ENCODE data around the gene LIPA.

The LIPA gene

GRCh38 chr10:89240519-89240918 lies 11.1 kb downstream of the LIPA start:
- DNase-seq (ENCODE audit: low spot score): no peak

- DNase-seq (ENCODE audit: low spot score): no peak
Observed at GRCh38 chr10:89238956-89239644, 12.5 kb downstream of the LIPA start.

GRCh38 chr10:89237849-89238248 lies 13.7 kb downstream of the LIPA start:
- DNase-seq (ENCODE audit: low spot score): no peak

GRCh38 chr10:89236226-89236797 lies 15.3 kb downstream of the LIPA start:
- no peak for DNase-seq (ENCODE audit: low spot score)

- DNase-seq (ENCODE audit: low spot score): peak; percentile 66
Observed at GRCh38 chr10:89235073-89235798, 16.3 kb downstream of the LIPA start.

GRCh38 chr10:89233033-89233432 lies 18.5 kb downstream of the LIPA start:
- peak; percentile 81 for DNase-seq (ENCODE audit: low spot score)

- no peak for DNase-seq (ENCODE audit: low spot score)
Observed at GRCh38 chr10:89228962-89229361, 22.6 kb downstream of the LIPA start.

GRCh38 chr10:89228146-89228545 lies 23.4 kb downstream of the LIPA start:
- no peak for DNase-seq (ENCODE audit: low spot score)

- DNase-seq (ENCODE audit: low spot score): no peak
Observed at GRCh38 chr10:89226891-89227290, 24.7 kb downstream of the LIPA start.

- peak; percentile 74 for DNase-seq (ENCODE audit: low spot score)
Observed at GRCh38 chr10:89224739-89225443, 26.7 kb downstream of the LIPA start.

GRCh38 chr10:89221919-89222318 lies 29.7 kb downstream of the LIPA start:
- no peak for DNase-seq (ENCODE audit: low spot score)

- DNase-seq (ENCODE audit: low spot score): no peak
Observed at GRCh38 chr10:89219513-89220218, 31.9 kb downstream of the LIPA start.

- peak; percentile 78 for DNase-seq (ENCODE audit: low spot score)
Observed at GRCh38 chr10:89217057-89217990, 34.3 kb downstream of the LIPA start.

GRCh38 chr10:89216056-89216455 lies 35.5 kb downstream of the LIPA start:
- DNase-seq (ENCODE audit: low spot score): no peak

GRCh38 chr10:89215511-89215910 lies 36.1 kb downstream of the LIPA start:
- DNase-seq (ENCODE audit: low spot score): peak; percentile 71

GRCh38 chr10:89214566-89215165 lies 36.9 kb downstream of the LIPA start:
- DNase-seq (ENCODE audit: low spot score): no peak

- DNase-seq (ENCODE audit: low spot score): no peak
Observed at GRCh38 chr10:89213191-89213808, 38.3 kb downstream of the LIPA start.

GRCh38 chr10:89210794-89211425 lies 40.7 kb downstream of the LIPA start:
- DNase-seq (ENCODE audit: low spot score): no peak

GRCh38 chr10:89209718-89210117 lies 41.9 kb downstream of the LIPA start:
- DNase-seq (ENCODE audit: low spot score): no peak
